H1 (cell line): ENCODE measurements around the gene TMTC2. TPM values are rescaled to one million over a fixed set of nuclear protein-coding genes. Genes with fewer than 3 reads are reported as not detected.

ENCODE experiments used
- CTCF ChIA-PET: fragments of 300-600 bp; sonication (Branson Sonifier 250); formaldehyde crosslinking; loops from one replicate; lab custom pipeline; 2021; ENCODE audit not compliant: partially characterized antibody; lab: Charles Lee
- POLR2A ChIA-PET: fragments of 300-600 bp; sonication (Branson Sonifier 250); formaldehyde crosslinking; loops from one replicate; lab custom pipeline; 2021; ENCODE audit warnings: inconsistent platforms; ENCODE audit not compliant: partially characterized antibody; lab: Charles Lee
- DNase-seq, 2 experiments: peaks; one replicate each; pipeline versions ENCODE4 v3.0.0 to v3.0.0-alpha.2; 2010 to 2022; ENCODE audit warnings: low spot score in 2 of 2, low read depth in 1 of 2, mixed read lengths in 1 of 2
- FAIRE-seq: peaks from 2 replicates; lab custom pipeline; 2011; peaks lifted over from hg19 to GRCh38; lab: Jason Lieb, UNC
- H2AFZ ChIP-seq: 2 replicates; pipeline ENCODE4 v1.8.1; 2012; ENCODE audit warnings: low read length, inconsistent platforms
- H2AK5ac ChIP-seq: 2 replicates; pipeline ENCODE4 v1.6.1; 2013; ENCODE audit warnings: low read depth, low read length
- H2BK120ac ChIP-seq: replicated peaks from 2 replicates; pipeline ENCODE3; 2013; ENCODE audit warnings: low read depth, low read length, inconsistent platforms
- H2BK12ac ChIP-seq: 2 replicates; pipeline ENCODE4 v1.6.1; 2013; ENCODE audit warnings: low read depth, low read length
- H2BK15ac ChIP-seq: 2 replicates; pipeline ENCODE4 v1.6.1; 2013; ENCODE audit warnings: low read length
- H2BK20ac ChIP-seq: 2 replicates; pipeline ENCODE4 v1.6.1; 2013; ENCODE audit warnings: low read length
- H2BK5ac ChIP-seq: 2 replicates; pipeline ENCODE4 v1.6.1; 2013; ENCODE audit warnings: low read depth, low read length
- H3K14ac ChIP-seq: 2 replicates; pipeline ENCODE4 v1.6.1; 2013; ENCODE audit warnings: inconsistent platforms; ENCODE audit not compliant: insufficient read length
- H3K18ac ChIP-seq: 2 replicates; pipeline ENCODE4 v1.6.1; 2013; ENCODE audit warnings: low read length; ENCODE audit errors: extremely low read depth
- H3K23ac ChIP-seq: 2 replicates; pipeline ENCODE4 v1.6.1; 2013; ENCODE audit warnings: inconsistent platforms; ENCODE audit not compliant: insufficient read length
- H3K23me2 ChIP-seq: 2 replicates; pipeline ENCODE4 v1.6.1; 2013; ENCODE audit warnings: low read depth, low read length
- H3K27ac ChIP-seq: 2 replicates; pipeline ENCODE4 v1.6.1; 2011; ENCODE audit warnings: low read depth, low read length, inconsistent platforms
- H3K27me3 ChIP-seq, 4 experiments: replicated peaks in 1 of 4; 1 replicate in 1 of 4; 2 replicates in 3 of 4; pipeline versions ENCODE4 v1.6.1 to v1.8.1; 2011 to 2013; ENCODE audit warnings: low read length in 3 of 4, mild to moderate bottlenecking in 3 of 4, inconsistent platforms in 2 of 4, mixed read lengths in 2 of 4, moderate library complexity in 1 of 4; ENCODE audit not compliant: control insufficient read depth in 3 of 4, insufficient read depth in 3 of 4; ENCODE audit errors: extremely low read depth in 1 of 4
- H3K36me3 ChIP-seq, 4 experiments: 2 replicates each; pipeline versions ENCODE4 v1.6.1 to v1.8.1; 2011 to 2013; ENCODE audit warnings: mild to moderate bottlenecking in 4 of 4, low read length in 3 of 4, moderate library complexity in 2 of 4, control low read depth in 1 of 4, inconsistent platforms in 1 of 4; ENCODE audit not compliant: insufficient read depth in 4 of 4, control insufficient read depth in 2 of 4
- H3K4ac ChIP-seq: replicated peaks from 2 replicates; pipeline ENCODE3; 2013; ENCODE audit warnings: low read length, low read depth, mixed read lengths, inconsistent platforms; ENCODE audit not compliant: insufficient read length
- H3K4me1 ChIP-seq, 4 experiments: replicated peaks in 1 of 4; 1 replicate in 1 of 4; 2 replicates in 3 of 4; pipeline versions ENCODE4 v1.6.1 to v1.8.1; 2011 to 2013; ENCODE audit warnings: low read length in 3 of 4, inconsistent platforms in 2 of 4, mixed read lengths in 1 of 4; ENCODE audit not compliant: insufficient read depth in 4 of 4, control insufficient read depth in 3 of 4
- H3K4me2 ChIP-seq, 2 experiments: 2 replicates each; pipeline versions ENCODE4 v1.6.1 to v1.8.1; 2011 to 2013; ENCODE audit warnings: low read depth in 2 of 2, low read length in 2 of 2, control low read depth in 1 of 2, inconsistent platforms in 1 of 2, mild to moderate bottlenecking in 1 of 2; ENCODE audit not compliant: insufficient read depth in 1 of 2
- H3K4me3 ChIP-seq, 4 experiments: fragments of 200-600, 300-600 bp in 1 of 4; sonication (generic), shearing (Covaris generic), sonication (Bioruptor Twin) in 1 of 4; 2 replicates each; pipeline versions ENCODE4 v1.5.1 to v1.8.1; 2011 to 2016; ENCODE audit warnings: low read length in 4 of 4, low read depth in 3 of 4, control low read depth in 2 of 4, inconsistent platforms in 2 of 4, mild to moderate bottlenecking in 2 of 4, mixed read lengths in 1 of 4, moderate library complexity in 1 of 4; ENCODE audit not compliant: insufficient read depth in 2 of 4; ENCODE audit errors: extremely low read depth in 1 of 4
- H3K56ac ChIP-seq: replicated peaks from 2 replicates; pipeline ENCODE3; 2013; ENCODE audit warnings: low read depth, mild to moderate bottlenecking, mixed read lengths, low read length, inconsistent platforms; ENCODE audit not compliant: insufficient read length
- H3K79me1 ChIP-seq: 2 replicates; pipeline ENCODE4 v1.6.1; 2013; ENCODE audit warnings: low read depth, low read length, control low read depth
- H3K79me2 ChIP-seq, 2 experiments: 2 replicates each; pipeline versions ENCODE4 v1.6.1 to v1.8.1; 2012 to 2013; ENCODE audit warnings: low read length in 2 of 2, mild to moderate bottlenecking in 2 of 2, inconsistent platforms in 1 of 2; ENCODE audit not compliant: insufficient read depth in 2 of 2, control insufficient read depth in 1 of 2
- H3K9ac ChIP-seq, 4 experiments: replicated peaks in 1 of 4; 1 replicate in 1 of 4; 2 replicates in 3 of 4; pipeline versions ENCODE4 v1.6.1 to v1.8.1; 2011 to 2013; ENCODE audit warnings: low read depth in 3 of 4, low read length in 3 of 4, control low read depth in 2 of 4, mild to moderate bottlenecking in 2 of 4, moderate library complexity in 2 of 4, inconsistent platforms in 1 of 4; ENCODE audit errors: extremely low read depth in 1 of 4
- H3K9me3 ChIP-seq, 2 experiments: 2 replicates each; pipeline versions ENCODE4 v1.6.1 to v1.8.1; 2012 to 2013; ENCODE audit warnings: mild to moderate bottlenecking in 2 of 2, moderate library complexity in 2 of 2, control low read depth in 1 of 2, inconsistent platforms in 1 of 2, low read depth in 1 of 2, low read length in 1 of 2, mixed read lengths in 1 of 2; ENCODE audit not compliant: insufficient read depth in 2 of 2
- H4K20me1 ChIP-seq, 2 experiments: replicated peaks in 1 of 2; 2 replicates each; pipeline versions ENCODE3 to v1.8.1; 2011 to 2013; ENCODE audit warnings: inconsistent platforms in 2 of 2, low read length in 2 of 2, mild to moderate bottlenecking in 1 of 2; ENCODE audit not compliant: insufficient read depth in 2 of 2, control insufficient read depth in 1 of 2
- H4K5ac ChIP-seq: 2 replicates; pipeline ENCODE4 v1.6.1; 2013; ENCODE audit warnings: low read length, low read depth, mixed read lengths, inconsistent platforms; ENCODE audit not compliant: insufficient read length
- H4K8ac ChIP-seq: 2 replicates; pipeline ENCODE4 v1.8.0; 2013; ENCODE audit warnings: mild to moderate bottlenecking, moderate library complexity, low read length, inconsistent platforms; ENCODE audit not compliant: insufficient read depth; ENCODE audit errors: extremely low read depth
- H4K91ac ChIP-seq: replicated peaks from 2 replicates; pipeline ENCODE3; 2013; ENCODE audit warnings: low read length, mixed read lengths, inconsistent platforms; ENCODE audit not compliant: insufficient read length
- BRCA1 ChIP-seq: IDR thresholded peaks from 2 replicates; pipeline ENCODE4 v1.6.1; 2012; ENCODE audit warnings: low read depth, low read length, improper control_type of control experiment
- CBX5 ChIP-seq: fragments of 300-800, 300-1000 bp; sonication (generic); IDR thresholded peaks from 2 replicates; pipeline ENCODE4 v1.7.1; 2016; ENCODE audit warnings: antibody characterized with exemption, low read length, low read depth
- CEBPB ChIP-seq: IDR thresholded peaks from 2 replicates; pipeline ENCODE4 v1.6.1; 2012; ENCODE audit warnings: low read depth, low read length
- CTBP2 ChIP-seq: IDR thresholded peaks from 2 replicates; pipeline ENCODE4 v1.7.0; 2011; ENCODE audit warnings: borderline replicate concordance, mild to moderate bottlenecking, moderate library complexity, mixed read lengths, low read length; ENCODE audit not compliant: insufficient read depth, insufficient read length
- EP300 ChIP-seq, 2 experiments: IDR thresholded peaks; 1 replicate in 1 of 2; 2 replicates in 1 of 2; pipeline ENCODE4 v1.6.1; 2011 to 2012; ENCODE audit warnings: low read depth in 2 of 2, low read length in 2 of 2, mild to moderate bottlenecking in 2 of 2, borderline replicate concordance in 1 of 2, inconsistent platforms in 1 of 2, moderate library complexity in 1 of 2
- HDAC2 ChIP-seq, 2 experiments: fragments of 300-600 bp in 1 of 2; sonication (generic) in 1 of 2; IDR thresholded peaks; 2 replicates each; pipeline ENCODE4 v1.6.1; 2011 to 2012; ENCODE audit warnings: low read depth in 2 of 2, low read length in 2 of 2, mild to moderate bottlenecking in 2 of 2, moderate library complexity in 2 of 2, borderline replicate concordance in 1 of 2, inconsistent platforms in 1 of 2
- MAFK ChIP-seq: IDR thresholded peaks from 2 replicates; pipeline ENCODE4 v1.6.1; 2012; ENCODE audit warnings: low read depth, mild to moderate bottlenecking, improper control_type of control experiment, low read length
- PHF8 ChIP-seq: fragments of 200-600 bp; sonication (generic); conservative IDR thresholded peaks from 2 replicates; pipeline ENCODE4 v1.7.1; 2012; ENCODE audit warnings: low read depth, mild to moderate bottlenecking, inconsistent platforms, low read length, moderate library complexity
- SIN3A ChIP-seq, 2 experiments: IDR thresholded peaks in 1 of 2; conservative IDR thresholded peaks in 1 of 2; 2 replicates each; pipeline ENCODE4 v1.6.1; 2011 to 2012; ENCODE audit warnings: low read length in 2 of 2, improper control_type of control experiment in 1 of 2, low read depth in 1 of 2, mild to moderate bottlenecking in 1 of 2
- SP1 ChIP-seq: IDR thresholded peaks from 2 replicates; pipeline ENCODE4 v1.6.1; 2011; ENCODE audit warnings: low read depth, low read length
- polyA plus RNA-seq, 7 experiments: library from polyadenylated mRNA; depleted of rRNA in 3 of 7; stranded (reverse) in 5 of 7; unstranded in 2 of 7; fragments of >200 nt in 5 of 7; fragments of 200-250 nt in 2 of 7; gene quantifications; 1 replicate in 5 of 7; 2 replicates in 1 of 7; 4 replicates in 1 of 7; pipeline versions ENCODE4 v1.2.1 to v1.2.3, GENCODE V29; 2011 to 2013; ENCODE audit warnings: missing spikeins in 2 of 7, mixed read lengths in 2 of 7
- total RNA-seq: library from RNA; stranded (reverse); fragmentation: NEBNext Ultra II Directional; extraction: Animal tissue kit (Norgen Biotek cat#: 25700); gene quantifications from 2 replicates; pipeline ENCODE4 v1.2.1, GENCODE V29; 2021
- TF ChIP-seq, protein P1 (sequence below): IDR thresholded peaks from 2 replicates; pipeline ENCODE4 v1.6.1; 2012; ENCODE audit warnings: inconsistent platforms

The TMTC2 gene
- total and polyA plus RNA-seq, 2 of the 8 experiments (the other 6 are each of a cell fraction or from before 2014, with no cell fraction given), result 2.3 to 3.9 TPM

DNA sequence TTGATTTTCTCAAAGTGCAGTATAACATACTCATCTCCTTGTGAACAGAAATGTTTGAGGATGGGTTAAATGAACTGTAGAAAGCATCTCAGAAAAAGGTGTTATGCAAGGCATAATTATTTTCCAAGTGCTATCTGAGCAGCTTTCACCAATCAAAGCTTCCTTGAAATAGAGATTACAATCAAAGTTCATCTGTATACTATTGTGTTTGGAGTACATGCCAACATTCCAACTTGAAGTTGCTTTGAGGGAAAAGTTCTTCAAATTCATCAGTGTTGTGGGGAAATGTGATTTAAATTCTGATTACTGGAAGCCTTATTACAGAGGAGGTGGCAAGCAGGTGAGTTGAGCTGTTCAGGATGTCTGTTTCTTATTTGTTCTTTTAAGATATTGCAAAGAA lies 68.2 kb downstream of the TMTC2 start:
- H3K4me3 ChIP-seq, result no peak overlapping the region

More for the DNA sequence above, 68.2 kb downstream of the TMTC2 start:
- H2BK5ac ChIP-seq, result no peak overlapping the region
- no peak overlapping the region for H3K14ac ChIP-seq
- H3K4ac ChIP-seq, result no peak overlapping the region
- H4K20me1 ChIP-seq, result no peaks in the 10 kb centered on the region
- H3K27me3 ChIP-seq, result no peaks in the 10 kb centered on the region
- no peak overlapping the region for H3K23ac ChIP-seq
- no peak overlapping the region for H2BK120ac ChIP-seq
- H2BK20ac ChIP-seq, result no peak overlapping the region
- FAIRE-seq (no peak), DNase-seq (no peak)
- peaks cover 0 to 8% (median 5%) of the 10 kb centered on the region in 4 experiments; a peak in 3 of 7 replicates for H3K4me1 ChIP-seq
- no peak overlapping the region for H4K8ac ChIP-seq
- no peak overlapping the region for H2AFZ ChIP-seq
- no peaks in the 10 kb centered on the region for H3K23me2 ChIP-seq
- no peaks in the 10 kb centered on the region for H3K36me3 ChIP-seq
- H2BK12ac ChIP-seq, result no peak overlapping the region
- H3K79me2 ChIP-seq, result no peaks in the 10 kb centered on the region
- no peak overlapping the region for H3K4me2 ChIP-seq
- H2BK15ac ChIP-seq, result no peak overlapping the region
- no peak overlapping the region for H3K27ac ChIP-seq
- no peak overlapping the region for H4K5ac ChIP-seq
- no peaks in the 10 kb centered on the region for H3K79me1 ChIP-seq
- TF ChIP-seq, protein P1, sequence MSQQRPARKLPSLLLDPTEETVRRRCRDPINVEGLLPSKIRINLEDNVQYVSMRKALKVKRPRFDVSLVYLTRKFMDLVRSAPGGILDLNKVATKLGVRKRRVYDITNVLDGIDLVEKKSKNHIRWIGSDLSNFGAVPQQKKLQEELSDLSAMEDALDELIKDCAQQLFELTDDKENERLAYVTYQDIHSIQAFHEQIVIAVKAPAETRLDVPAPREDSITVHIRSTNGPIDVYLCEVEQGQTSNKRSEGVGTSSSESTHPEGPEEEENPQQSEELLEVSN, result no peak
- TF ChIP-seq SP1 (no peak), BRCA1 (no peak), SIN3A (conservative IDR thresholded peaks at IDR 0.05 in 1 of 2, IDR thresholded peaks at IDR 0.05 in 1 of 2; ENCODE audit: low read depth in 1 of 2, low read length in 2 of 2) (no peak), CEBPB (no peak), PHF8 (no peak), CTBP2 (no peak), EP300 (IDR thresholded peaks at IDR 0.05; ENCODE audit: borderline replicate concordance in 1 of 2, low read depth in 2 of 2, low read length in 2 of 2) (no peak), CBX5 (no peak), MAFK (no peak), HDAC2 (IDR thresholded peaks at IDR 0.05; ENCODE audit: borderline replicate concordance in 1 of 2, low read depth in 2 of 2, low read length in 2 of 2) (no peak)
- H2AK5ac ChIP-seq, result no peak overlapping the region
- H3K9ac ChIP-seq, result no peak overlapping the region
- H3K18ac ChIP-seq, result no peak overlapping the region
- no peak overlapping the region for H3K56ac ChIP-seq
- ChIA-PET POLR2A (no interaction called here), CTCF (interaction anchor here (0.8 to 2.6 kb wide), 8 partner anchors 13 to 635 kb away, joined by 3 to 17 read pairs (median 4); partner anchors contain the start of gene TMTC2)
- H3K9me3 ChIP-seq, result no peaks in the 10 kb centered on the region
- H4K91ac ChIP-seq, result no peak overlapping the region
